ENCODE results near the gene CEP76. TPM values are rescaled to one million over a fixed set of nuclear protein-coding genes. Genes with fewer than 3 reads are reported as not detected.
"Not testable (repeated sequence)": the region's sequence is repeated elsewhere in the genome, so short reads cannot be mapped to it uniquely, and the experiment has no call there.

CEP76 gene
- total RNA-seq, 1 donor: 5.9 TPM

DNA sequence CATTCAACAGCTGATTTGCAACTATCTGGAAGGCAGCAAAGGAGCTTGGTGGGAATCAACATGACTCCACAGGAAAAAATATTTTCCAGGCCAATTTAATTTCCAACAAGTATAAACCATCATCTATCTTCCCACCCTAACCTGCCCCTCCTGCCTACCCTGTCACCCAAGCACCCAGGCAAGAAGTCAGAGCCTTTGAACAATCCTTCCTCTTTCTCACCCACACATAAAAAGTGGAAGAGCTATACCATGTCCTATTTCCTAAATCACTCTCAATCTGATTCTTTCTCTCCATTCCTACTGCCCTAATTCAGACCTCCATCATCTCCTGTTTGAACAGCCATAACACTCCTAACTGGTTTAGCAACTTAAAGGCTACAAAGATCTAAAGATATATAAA lies 57.3 kb downstream of the CEP76 start:
- no peak for DNase-seq (ENCODE audit: low read depth in 2 of 3, low spot score in 2 of 3)

DNA sequence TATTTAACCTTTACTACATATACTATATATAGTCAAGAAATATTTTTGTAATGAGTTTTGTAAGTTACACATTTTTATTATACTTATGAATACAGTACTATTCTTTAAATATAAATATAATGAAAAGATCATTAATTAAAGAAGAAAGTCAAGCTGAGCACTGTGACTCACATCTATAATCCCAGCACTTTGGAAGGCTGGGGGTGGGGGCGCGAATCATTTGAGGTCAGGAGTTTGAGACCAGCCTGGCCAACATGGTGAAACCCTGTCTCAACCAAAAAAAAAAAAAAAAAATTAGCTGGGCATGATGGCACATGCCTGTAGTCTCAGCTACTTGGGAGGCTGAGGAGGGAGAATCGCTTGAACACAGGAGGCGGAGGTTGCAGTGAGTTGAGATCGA lies 58.8 kb downstream of the CEP76 start:
- not testable (repeated sequence) for DNase-seq (ENCODE audit: low read depth in 2 of 3, low spot score in 2 of 3)

DNA sequence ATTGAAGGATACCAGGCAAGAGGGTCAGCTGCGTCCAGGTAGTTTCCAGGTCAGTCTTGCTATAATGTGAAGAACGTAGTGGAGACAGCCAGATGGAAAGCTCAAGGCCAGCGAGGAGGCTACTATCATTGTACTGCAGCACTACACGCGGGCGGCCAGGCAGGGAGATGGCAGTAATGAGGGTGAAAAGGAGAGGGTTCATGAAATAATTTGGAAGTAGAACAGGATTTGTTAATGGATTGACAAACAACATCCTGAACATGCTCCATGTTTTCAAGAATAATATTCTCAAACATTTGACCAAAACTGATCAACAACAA lies 61.7 kb downstream of the CEP76 start:
- no peak for DNase-seq (ENCODE audit: low read depth in 2 of 3, low spot score in 2 of 3)

DNA sequence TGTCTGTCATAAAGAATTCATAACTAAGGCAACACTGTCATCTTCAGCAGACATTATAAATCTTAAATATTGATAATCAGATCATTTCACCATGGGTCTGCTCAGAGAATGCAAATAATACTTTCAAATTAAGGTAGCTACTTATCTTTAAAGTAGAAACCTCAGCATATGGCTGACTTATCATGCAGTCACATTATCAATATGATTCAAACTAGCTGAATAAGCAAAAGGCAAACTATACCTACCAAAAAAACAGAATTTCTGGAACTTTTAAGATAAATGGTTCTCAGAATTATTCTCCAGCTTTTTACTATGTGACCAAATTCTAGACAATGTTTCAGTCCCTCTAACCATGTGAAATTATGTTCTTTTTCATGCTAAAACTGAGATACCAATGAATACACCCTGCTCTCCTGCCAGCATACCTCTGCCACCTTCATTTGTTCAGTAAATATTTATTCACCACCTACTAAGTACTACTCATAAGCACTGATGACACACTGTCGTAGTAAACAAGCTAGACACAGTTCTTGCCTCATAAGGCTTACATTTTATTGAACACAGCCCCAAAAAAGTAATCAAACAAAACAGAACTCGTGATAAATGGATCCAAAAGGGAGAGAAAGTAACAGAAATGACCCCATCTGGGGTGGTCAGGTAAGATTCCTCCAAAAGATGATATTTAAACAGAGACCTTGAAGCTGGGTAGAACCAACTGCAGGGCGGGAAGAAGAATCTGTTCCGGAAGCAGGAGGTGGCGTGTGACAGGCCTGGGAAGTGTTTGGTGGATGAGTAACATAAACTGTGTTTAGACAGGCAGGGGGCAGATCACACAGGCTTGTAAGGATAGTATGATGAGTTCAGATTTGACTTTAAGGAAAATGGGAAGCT lies 62.3 kb downstream of the CEP76 start:
- no peak for DNase-seq (ENCODE audit: low read depth in 2 of 3, low spot score in 2 of 3)

DNA sequence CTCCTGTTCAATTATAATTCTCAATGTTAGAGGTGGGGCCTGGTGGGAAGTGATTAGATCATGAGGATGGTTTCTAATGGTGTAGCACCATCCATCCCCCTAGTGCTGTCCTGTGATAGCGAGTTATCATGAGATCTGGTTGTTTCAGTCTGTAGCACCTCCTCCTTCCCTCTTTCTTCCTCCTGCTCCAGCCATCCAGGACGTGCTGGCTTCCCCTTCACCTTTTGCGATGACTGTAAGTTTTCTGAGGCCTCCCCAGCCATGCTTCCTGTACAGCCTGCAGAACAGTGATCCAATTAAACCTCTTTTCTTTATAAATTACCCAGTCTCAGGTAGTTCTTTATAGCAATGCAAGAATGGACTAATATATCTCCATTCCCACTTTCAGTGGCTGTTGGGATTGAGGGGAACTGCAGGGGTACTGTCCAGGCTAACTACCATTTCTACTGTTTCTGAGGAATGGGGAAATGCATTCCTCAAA lies 63.8 kb downstream of the CEP76 start:
- DNase-seq (ENCODE audit: low read depth in 2 of 3, low spot score in 2 of 3): no peak

DNA sequence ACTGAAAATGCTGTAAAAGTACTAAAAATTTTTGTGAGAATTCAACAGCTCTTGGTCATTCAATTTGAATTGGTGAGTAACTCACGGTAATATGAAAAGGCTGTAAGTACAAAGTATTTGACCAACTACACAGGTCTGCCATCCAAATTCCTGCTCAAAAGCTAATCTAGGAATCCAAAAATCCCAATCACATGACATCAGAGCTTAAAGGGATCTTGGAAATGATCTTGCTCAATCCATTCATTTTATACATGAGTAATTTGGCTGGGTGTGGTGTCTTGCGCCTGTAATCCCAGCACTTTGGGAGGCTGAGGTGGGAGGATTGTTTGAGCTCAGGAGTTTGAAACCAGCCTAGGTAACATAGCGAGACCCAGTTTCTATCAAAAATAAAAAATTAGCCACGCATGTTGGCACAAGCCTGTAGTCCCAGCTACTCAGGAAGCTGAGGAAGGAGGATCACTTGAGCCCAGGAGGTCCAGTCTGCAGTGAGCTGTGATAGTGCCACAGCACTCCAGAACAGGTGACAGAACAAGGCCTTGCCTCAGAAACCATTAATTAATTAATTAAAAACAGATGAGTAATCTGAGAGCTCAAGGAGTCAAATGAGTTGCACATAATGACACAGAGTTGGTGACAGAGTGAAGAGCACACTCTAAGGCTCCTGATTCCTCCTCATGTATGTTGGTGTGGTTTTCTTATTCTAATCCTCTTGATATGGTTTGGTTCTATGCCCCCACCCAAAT lies 64.5 kb downstream of the CEP76 start:
- DNase-seq (ENCODE audit: low read depth in 2 of 3, low spot score in 2 of 3): no peak

DNA sequence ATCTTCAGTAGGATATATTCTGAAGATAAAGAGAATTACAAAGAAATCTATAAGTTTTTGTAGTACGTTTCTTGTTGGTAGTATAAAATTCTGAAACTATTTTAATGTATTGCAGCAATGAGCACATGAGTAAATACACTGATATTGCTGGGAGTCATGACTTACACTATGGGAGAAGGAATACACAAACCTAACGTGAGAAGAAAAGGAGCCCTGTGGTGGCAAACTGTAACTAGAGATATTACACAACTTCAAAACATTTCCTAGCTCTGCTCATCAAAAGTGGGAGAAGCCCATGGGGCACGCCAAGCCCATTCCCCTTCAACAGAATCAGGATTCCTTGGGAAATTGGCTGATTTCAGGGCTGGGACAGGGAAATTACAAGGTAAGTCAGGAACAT lies 65.1 kb downstream of the CEP76 start:
- DNase-seq (ENCODE audit: low read depth in 2 of 3, low spot score in 2 of 3): no peak

DNA sequence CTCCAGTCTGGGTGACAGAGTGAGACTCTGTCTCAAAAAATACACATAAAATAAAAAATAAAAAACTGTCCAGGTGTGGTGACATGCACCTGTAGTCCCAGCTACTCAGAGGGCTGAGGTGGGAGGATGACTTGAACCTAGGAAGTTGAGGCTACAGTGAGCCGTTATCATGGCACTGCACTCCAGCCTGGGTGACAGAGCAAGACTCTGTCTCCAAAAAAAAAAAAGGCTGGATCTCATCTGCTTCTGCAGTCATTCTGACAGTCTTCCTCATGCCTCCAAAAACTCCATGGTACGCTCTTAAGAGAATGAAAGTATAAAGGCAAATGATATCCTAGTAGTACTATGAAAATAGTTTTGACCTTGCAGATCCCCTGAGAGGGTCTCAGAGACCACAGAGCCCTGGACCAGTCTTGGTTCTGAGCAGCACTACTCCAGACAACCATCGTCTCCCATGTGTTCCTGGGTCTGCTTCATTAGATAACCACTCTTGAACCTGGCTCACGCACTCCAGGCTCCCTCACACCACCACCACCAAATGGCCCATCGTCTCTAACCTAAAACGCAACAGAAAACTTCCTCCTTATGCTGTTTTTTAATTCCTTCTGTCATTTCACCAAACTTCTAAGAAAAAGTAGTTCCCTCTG lies 70.6 kb downstream of the CEP76 start:
- DNase-seq (ENCODE audit: low read depth in 2 of 3, low spot score in 2 of 3): no peak

DNA sequence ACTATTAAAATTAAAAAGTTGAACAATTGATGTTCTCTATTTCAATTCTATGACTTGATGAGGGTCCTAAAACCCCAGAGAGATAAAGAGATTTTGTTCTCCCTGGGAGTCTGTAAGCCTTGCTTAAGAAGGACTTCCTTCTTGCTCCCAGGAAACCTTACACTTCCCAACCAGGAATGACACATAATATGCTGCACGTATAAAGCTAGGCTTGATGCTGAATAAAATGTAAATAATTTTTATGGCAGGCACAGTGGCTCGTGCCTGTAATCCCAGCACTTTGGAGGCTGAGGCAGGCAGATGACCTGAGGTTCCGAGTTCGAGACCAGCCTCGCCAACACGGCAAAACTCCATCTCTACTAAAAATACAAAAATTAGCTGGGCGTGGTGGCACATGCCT lies 72.4 kb downstream of the CEP76 start:
- DNase-seq (ENCODE audit: low read depth in 2 of 3, low spot score in 2 of 3): no peak

DNA sequence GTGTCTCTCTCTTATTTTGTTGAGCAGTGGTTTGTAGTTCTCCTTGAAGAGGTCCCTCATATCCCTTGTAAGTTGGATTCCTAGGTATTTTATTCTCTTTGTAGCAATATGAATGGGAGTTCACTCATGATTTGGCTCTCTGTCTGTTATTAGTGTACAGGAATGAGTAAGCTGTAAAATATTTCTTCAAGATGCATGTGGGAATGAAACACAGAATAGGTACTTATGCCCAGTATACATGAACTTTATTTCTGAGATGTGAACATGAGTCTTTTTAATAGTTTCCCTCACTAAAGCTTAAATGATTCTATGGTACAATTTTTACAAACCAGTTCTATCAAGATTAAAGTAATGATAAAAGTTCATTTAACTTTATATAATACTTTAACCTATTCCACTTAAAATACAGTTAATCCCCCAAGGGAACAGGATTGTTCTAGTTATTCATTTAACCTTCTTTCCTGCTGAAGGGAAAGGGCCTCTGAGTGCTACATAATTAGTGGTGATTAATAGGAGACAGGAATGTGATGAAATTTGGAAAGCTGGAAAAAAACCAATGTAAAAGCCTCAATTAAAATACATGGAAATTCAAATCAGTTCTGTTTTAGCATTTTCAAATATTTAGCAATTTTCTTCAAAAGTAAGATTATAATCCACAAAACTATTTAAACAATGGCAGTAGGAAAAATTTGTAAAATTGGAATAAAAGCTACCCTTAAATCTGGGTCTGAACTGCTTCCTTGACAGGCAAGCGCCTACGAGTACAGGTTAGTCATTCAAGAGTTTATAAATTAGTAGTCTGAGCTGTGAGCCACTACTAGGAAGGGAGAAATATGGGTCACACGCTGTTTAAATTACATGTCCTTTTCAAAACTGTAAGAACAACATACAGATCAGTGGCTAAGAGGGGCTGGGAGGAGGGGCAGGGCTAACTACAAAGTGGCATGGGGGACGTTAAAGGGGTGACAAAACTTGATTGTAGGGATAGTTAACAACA lies 73.5 kb downstream of the CEP76 start:
- no peak for DNase-seq (ENCODE audit: low read depth in 2 of 3, low spot score in 2 of 3)

DNA sequence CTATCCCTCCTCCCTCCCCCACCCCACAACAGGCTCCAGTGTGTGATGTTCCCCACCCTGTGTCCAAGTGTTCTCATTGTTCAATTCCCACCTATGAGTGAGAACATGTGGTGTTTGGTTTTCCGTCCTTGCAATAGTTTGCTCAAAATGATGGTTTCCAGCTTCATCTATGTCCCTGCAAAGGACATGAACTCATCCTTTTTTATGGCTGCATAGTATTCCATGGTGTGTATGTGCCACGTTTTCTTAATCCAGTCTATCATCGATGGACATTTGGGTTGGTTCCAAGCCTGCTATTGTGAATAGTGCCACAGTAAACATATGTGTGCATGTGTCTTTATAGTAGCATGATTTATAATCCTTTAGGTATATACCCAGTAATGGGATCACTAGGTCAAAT lies 75.3 kb downstream of the CEP76 start:
- not testable (repeated sequence) for DNase-seq (ENCODE audit: low read depth in 2 of 3, low spot score in 2 of 3)

DNA sequence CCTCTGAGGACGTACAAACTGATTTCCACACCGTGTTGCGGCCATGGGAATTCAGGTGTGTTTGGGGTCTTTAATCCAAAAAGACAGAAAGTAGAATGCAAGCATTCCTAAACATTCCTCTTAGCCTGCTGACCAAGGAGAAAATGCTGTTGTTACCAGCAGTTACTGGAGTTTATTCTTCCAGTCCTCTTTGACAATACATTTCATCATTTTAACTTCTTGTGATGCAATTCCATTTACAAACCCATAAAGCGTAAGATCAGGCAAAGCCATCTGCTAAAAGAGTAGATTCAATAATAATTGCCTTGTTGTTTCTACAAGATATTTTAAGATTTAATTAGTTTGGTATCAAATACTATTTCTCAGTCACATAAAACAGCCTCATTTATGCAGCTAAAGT lies 77.3 kb downstream of the CEP76 start:
- no peak for DNase-seq (ENCODE audit: low read depth in 2 of 3, low spot score in 2 of 3)

Other genes with a start within 250 kb of the CEP76 start
- gene SPIRE1, start 44.6 kb downstream of the CEP76 start, total RNA-seq: 7.0 TPM
- 58.7 TPM for gene PSMG2, start 319 bp upstream of the CEP76 start, total RNA-seq
- gene PTPN2, start 181.5 kb upstream of the CEP76 start, total RNA-seq: 18.3 TPM
- gene SEH1L, start 245.3 kb upstream of the CEP76 start, total RNA-seq: 36.4 TPM